ENCODE measurements around the gene PIP5KL1.

The PIP5KL1 gene

DNA sequence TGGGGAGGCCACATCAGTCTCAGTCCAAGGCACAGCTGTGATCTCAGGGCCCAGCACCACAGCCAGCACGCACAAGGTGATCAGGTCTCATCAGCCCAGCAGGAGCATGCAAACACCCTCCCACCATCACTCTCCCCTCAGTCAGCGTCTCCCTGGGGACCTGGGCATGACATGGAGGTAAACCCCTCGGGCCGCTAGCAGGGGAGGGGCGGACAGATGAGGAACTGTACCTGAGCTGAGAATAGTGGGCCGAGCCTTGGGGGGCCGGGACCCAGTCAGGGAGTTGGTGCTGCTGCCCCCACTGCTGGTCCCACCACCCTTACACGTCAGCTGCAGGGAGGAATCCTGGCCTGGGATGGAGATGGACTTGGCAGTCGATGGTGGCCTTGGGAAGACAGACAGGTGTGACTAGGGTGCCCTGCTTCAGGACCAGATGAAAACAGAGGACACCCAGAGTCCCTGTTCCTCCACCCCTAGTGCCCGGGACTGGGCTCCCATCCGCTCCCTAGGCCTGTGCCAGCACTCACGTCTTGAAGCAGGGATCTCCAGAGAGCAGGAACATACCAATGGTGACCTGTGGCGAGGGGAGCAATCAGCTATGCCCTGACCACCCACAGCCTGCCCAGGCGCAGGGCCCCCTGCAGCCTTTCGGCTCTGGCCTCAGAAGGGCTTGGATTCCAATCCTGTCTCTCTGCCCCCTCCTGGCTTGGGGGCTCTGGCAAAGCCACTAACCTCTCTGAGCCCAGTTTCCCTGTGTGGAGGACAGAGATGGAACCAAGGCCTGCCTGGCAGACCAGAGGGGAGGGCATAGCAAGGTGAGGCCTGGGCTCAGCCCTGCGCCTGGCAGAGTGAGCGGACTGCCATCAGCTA lies 17.5 kb upstream of the PIP5KL1 start:
- DNase-seq: no peak

DNA sequence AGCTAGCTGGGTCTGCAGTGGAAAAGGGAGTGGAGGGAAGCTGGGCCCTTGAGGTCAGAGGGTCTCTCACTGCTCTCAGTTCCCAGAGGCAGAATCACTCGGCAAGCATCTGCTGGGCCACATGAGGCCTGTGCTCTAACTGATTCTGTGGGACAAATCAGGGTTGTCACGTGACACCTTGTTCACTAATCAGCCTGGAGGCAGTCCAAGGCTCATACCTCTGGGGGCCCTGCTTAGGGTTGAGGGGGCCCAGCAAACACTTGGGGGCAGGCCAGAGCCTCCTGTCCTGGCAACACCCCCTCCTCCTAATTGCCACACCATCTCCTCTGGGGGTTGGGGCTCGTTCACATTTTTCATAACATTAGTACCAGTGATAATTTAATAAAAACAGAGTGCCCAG lies 16.2 kb upstream of the PIP5KL1 start:
- no peak for DNase-seq

DNA sequence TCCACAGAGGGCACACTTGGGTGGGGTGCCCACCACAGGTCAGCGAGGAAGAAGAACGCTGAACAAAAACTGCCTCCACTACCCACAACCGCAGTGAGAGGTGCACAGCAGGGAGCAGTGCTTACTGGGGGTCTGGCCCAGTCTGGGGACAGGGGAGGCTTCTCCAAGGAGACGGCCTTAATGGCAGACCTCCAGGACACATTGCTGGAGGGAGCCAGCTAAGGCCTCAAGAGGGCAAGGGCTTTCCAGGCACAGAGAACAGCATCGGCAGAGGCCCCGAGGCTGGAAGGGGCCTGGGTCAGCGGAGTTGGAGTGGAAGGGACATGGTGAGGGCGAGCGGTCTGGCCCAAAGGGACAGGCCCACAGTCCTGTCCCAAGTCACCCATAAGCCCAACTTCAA lies 15.4 kb upstream of the PIP5KL1 start:
- no peak for DNase-seq

DNA sequence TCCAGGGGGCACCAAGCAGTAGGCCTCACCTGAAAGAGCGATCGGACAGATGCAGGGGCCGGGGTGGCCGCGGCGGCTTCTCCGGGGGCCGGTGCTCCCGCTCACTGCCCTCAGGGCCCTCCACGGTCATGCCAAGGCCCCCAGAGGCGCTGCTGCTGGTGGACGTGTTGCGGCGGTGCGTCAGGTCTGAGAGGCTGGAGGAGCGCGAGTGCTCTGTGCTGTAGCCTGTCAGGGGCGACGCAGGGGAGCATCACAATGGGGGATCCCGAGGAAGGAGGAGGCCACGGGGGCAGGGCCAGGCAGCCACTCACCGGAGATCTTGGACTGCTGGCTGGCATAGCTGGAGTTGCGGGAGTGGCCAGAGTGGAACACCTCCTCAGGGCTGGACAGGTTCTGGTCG lies 14.8 kb upstream of the PIP5KL1 start:
- no peak for DNase-seq

DNA sequence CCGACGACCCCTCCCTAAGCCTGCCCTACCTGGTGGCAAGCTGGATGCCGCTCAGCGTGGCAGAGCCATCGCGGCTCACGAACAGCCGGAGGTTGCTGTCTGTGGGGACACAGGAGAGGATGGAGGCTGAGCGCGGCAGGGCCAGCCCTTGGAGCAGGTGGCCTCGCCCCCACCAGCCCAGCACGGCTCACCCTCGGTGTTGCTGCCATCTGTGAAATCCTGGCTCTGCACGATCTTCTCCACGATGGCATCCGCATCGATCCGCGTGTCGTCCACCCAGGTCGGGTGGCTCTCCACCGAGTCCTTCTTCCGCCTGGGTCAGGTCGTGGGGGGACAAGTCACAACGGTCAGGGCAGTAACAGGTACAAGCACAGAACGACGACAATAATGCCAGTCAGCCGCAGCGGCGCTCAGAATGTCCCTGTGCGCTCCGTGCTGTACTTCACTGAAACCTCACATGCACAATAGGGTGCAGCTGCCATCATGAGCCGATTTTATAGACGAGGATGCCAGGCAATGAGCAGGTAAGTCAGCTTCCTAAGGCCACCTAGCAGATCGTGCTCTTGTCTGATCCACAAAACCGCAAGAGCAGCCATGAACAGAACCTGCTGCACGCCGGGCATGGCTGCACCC lies 14.1 kb upstream of the PIP5KL1 start:
- no peak for DNase-seq

DNA sequence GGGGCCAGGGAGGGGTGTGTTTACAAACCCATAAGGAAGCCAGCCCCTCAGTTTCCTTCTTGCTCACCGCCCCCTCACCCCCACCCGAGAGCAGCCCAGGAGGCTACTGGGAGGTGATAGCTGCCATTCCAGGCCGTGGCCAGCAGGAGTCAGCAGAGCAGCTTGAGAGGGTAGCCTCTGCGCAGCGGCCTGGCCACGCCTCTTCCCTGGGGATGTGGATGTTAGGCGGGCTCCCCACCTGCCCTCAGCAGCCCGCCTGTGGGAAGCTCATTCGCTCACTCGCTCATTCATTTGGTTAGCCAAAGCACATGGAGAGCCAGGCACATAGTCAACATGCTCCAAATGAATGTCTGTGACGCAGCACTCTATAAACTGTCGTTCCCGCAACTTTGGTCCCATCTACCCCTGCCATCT lies 13.2 kb upstream of the PIP5KL1 start:
- peak; percentile 74 to 80 for DNase-seq

DNA sequence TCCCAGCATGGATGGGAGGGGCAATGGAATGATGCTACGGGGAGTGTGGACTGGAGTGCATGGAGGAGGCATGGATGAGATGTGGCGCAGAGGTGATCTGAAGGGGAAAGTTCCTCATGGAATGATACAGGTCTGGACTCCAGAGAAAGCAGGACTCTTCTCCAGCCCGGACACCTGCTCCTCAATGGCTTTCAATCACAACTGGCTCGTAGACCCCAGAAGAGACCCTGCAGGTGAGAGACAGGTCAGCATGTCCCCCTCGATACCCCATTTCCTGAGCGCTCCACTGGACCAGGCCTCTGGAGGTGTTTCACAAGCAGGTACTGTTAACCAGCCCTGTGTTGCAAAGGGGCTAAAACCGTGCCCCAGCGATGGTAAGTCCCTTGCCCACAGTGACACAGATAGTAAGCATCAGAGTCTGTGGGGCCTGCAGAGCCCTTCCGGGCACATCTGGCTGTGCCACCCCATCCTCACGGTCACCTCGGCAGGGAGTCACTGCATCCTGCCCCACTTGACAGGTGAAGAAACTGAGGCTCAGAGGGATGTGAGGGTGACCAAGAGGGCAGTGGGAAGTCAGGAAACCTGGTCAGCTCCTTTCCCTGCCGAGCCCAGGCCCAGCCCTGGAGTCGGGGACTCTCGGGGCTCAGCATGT lies 12.6 kb upstream of the PIP5KL1 start:
- DNase-seq: no peak

DNA sequence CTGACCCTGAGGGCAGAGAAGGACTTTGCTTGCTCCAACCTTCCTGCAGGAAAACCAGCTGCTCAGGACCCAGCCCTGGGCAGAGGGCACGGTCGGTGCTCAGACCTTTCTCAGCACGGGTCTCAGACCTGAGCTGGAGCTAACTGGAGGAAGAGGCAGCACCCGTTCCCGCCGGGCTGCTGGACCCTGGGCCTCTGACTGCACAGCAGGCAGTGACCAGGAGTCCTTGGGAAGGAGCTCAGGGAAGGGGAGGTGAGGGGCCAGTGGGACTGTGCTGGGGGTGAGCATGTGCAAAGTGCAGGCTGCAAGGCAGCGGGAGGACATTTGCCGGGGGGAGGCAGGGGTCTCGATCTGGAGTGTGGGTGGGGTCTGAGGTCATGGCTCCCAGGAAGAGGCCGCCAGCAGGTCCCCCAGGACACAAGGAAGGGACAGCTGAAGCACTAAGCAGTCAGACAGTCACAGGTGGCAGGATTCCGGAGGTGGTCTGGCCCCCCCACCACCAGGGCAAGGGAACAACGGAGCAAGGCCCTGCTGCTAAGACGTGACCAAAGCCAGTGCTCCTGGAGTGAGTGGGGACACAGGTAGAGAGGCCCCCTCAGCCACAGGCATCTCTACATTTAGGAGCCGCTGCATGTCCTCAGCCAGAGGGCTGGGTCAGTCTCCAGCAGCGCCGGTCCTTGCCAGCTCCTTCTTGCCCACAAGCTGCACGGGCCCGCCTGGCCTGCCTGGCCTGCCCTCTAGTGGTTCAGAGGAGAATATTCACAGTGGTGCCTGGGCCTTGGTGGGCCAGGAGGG lies 11.8 kb upstream of the PIP5KL1 start:
- peak; percentile 59 to 63 for DNase-seq

DNA sequence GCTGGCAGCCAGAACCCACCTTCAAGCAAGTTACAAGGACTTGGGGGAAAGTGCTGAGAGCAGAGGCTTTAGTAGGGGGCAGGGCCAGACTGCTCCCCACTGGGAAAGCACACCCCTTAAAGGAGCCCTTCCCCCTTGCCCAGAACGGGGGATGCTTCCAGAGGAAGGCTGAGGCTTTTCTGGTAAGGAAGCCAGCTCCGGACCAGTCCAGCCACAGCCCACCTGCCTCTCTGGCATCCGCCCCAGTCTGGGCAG lies 11.3 kb upstream of the PIP5KL1 start:
- no peak for DNase-seq

DNA sequence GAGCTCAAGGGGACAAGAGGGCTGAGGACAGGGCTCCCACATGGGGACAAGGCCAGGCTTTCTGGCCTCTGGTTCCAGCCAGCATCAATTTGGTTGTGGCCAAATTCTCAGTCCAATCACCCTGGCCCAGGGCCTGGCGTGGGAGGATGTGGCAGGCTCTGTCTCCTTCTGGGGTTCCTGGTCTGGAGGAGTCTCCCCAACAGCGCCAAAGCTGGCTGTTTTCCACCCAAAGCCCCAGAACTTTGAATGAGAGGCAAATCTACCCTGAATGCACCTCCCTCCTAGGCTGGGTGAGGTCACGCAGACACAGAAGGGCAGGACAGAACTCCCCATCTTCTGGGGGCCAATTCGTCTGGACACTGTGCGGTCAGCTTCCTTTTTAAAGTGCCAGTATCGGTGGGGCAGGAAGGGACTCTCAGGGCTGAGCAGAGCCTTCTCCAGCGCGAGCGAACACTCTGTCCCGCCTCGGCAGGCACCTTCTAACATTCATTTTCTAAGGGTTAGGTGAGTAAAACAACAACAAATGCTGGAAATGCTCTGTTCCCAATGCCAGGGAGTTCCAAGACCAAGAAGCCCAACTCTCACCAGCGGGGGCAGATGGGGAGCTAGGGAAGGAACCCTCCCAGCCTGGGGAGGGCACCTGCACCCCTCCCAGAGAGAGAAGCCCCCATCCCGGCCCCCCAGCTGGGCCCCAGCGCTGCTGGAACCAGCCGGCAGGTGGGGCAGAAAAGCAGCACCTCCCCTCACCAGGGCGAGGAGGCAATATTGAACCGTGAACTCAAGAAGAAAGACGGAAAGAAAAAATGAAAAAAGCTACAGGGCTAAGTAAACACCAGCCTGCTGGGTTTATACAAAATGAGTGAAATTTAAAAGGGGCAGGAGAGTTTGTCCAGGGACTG lies 10.7 kb upstream of the PIP5KL1 start:
- DNase-seq: no peak

DNA sequence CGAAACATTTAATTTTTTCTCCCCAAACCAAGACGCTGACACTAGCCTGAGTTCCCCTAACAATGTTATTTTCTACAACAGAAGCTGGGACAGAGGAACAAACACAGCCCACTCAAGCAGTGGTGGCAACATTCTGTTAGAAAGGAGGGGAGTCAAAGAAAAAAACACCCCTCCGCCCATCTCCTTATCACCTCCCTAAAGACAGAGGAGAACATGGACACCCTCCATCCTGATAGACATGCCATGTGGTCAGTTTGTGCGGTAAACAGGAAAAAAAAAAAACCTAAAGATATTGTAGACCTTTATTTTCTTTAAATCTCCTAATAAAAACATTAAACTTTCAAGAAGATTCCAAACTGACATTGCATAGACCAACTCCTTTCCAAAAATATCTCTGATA lies 10.0 kb upstream of the PIP5KL1 start:
- no peak for DNase-seq

DNA sequence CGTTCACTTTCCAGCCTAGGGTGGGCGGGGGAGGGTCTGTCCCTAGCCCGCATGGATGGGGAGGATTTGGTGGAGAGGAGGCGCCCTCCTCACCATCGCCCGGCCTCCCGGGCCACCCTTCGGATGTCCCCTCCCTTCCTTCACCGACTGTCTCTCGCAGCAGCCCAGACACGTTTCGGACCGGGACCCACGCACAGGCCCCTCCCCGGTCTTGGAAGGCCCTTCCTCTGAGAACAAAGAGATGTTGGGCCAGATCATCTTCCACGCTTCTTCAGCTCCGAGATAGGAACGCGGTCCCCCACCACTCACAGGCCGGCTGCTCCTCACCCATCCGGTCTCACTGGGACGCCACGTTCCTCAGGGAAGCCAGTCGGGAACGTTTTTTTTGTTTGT lies 7.7 kb upstream of the PIP5KL1 start:
- no peak for DNase-seq

DNA sequence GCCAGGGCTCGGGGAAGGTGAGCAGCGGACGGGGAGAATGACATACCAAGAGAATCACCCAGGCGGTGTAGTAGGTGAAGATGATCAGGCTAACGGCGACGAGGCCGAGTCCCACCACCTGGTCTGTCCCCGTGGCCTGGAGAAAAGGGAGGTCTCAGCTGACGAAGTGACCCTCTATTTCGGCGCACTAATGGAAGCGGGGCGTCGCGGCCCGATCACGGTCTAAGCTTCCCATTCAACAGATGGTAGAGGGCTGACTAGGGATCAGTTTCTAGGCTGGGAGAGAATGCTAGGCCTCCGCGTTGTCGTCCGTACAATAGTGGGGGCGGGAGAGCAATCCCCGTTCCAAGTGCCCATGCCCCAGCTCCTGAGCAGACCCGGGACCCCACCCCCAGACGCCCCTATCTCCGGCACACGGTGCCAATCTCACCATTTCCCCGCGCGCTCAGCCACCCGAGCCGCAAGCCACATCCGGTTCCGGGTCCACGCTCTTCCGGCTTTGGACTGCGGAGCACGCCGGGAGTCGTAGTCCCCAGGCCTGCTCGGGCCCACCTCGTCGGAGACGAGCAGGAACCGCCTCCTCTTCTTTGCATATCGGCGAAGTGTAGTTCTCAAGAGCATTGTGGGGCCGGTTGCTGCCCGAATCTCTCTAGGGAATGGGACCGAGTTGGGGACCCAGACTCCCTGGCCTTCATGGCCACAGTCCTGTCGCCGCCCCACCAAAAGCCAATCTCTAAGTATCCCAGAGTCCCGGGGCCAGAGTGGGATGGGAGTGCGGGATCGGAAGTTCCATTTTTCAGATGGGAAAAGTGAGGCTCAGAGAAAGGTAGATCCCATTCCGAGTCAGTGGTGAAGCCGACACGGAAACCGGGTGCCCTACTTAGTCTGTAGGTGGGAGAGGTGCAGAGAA lies 7.1 kb upstream of the PIP5KL1 start, which contains the start of gene DPM2:
TSS of gene DPM2 (minus strand) at position 467 of the 910 bp plus-strand sequence. CDS start at position 433, 34 bp downstream.
- peak; percentile 86 to 88 for DNase-seq

DNA sequence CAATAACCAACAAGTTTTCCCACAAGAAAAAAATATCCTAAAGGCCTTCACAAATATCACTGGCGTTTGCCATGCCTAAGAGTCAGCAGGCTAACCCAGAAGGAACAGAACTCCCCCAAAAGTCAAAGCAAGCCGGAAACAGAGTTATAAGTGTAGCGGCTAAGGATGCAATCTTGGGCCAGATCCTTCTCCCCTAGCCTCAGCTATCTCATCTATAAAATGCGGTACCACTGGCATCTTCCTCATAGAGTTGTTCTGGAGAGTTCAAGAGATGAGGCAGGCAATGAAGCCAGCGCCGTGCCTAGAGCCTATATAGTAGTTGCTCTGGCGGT lies 6.4 kb upstream of the PIP5KL1 start:
- no peak for DNase-seq

DNA sequence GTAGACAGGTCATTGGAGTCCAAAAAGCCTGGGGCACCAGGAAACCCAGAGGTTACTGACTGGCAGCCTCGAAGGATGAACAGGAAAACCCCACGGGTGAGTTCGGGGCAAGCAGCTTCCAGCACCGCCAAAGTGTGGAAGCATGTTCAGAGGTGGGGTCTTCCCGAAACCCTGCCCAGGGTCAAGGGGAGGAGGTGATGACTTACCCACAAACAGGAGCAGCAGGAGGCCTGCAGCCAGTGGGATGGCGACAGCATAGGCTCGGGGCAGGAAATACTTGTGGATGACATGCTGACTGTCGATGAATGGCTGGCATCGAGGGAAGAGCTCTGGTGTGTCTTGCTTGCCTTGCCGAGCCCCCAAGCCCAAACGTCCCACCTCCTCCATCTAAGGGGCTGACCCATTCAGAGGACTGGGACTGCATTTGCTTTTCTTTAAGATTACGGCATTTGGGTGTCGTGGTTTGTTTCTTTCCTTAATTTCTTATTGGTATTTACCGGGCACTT lies 5.8 kb upstream of the PIP5KL1 start:
- no peak for DNase-seq

DNA sequence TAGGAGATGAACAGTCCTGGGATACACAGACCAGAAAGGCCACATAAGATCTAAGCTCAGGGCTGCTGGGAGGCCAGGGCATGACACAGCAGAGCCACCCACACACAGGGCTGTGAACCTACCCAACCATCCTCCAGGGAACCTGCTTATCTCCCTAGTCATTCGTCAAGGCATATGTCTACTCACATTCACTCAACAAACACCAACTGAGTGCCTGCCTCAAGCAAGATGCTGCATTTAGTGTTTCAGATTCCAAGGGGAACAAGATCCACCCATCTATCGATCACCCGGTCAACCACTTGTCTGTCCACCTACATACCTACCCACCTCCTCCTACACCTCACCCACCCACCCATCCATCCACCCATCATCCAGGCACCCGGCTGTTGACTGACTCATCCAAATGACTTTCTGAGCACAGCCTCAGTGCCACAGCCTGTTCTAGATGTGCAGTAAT lies 5.2 kb upstream of the PIP5KL1 start:
- DNase-seq: no peak

DNA sequence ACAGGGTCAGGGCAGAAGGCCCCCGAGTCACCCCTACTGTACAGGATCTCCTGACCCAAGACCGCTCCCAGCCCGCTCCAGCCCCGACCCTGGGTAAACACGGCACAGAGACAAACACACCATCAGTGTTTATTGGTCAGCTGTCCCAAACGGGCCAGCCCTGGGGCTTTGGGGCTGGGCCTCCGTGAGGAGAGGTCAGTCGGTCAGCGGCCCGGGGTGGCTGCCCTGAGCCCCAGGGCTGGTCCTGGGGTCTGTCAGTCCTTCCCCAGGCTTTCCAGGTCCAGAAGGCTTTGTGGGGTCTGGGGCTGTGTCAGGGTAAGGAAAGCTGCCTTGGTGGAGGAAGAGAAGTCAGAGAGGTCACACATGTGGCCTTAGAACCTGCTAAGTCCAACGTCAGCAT lies 4.4 kb upstream of the PIP5KL1 start:
- DNase-seq: no peak

DNA sequence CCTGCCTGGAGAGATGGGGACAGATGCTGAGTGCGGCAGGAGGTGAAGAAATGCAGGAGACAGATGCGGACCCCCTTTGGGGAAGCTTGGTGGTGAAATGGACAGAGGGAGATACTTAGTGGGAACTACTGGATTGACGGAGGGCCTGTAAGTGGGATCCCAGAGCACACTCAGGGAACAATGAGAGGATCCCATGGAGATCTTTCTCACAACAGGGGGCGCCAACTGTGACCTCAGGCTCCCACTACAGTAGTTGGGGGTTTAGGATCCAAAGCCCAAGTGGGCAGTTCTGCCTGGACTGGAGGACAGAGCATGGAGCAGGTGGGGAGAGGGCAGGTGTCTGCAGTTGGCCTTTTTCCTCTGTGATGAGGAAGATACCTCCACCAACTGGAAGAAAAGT lies 3.7 kb upstream of the PIP5KL1 start:
- DNase-seq: no peak

DNA sequence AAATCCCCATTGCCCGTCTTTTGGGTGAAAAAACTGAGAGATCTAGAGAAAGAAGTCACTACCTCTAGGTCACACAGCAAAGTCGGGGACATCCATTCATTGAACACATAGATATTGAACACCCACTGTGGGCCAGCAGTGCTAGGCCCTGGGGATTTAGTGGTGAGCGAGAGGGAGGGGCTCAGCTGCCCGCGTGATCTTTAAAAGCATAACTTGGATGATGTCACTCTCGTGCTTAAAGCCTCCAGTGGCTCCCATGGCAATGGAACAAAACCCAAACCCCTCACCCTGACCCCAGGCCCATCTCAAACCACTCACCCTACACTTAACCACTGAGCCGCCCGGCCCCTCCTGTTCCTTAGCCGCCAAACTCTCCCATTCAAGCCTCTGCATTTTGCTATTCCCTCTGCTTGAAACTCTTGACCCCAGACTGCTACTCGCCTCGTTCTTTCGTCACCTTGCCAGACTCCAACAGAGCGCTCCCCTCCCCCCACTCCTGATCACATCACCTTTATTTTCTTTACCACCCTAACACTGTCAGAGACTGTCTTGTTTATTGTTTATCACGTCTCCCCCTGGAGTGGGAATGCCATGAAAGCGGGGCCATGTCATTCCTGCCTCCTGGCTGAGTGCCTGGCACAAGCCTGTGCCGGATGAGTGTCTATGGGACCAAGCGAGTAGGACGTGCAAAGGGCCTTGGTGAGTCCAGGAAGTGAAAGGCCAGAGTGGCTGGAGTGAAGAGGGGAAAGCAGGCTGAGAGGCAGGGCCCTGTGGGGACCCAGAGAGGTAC lies 710 bp upstream of the PIP5KL1 start:
- DNase-seq: peak; percentile 34 to 36

DNA sequence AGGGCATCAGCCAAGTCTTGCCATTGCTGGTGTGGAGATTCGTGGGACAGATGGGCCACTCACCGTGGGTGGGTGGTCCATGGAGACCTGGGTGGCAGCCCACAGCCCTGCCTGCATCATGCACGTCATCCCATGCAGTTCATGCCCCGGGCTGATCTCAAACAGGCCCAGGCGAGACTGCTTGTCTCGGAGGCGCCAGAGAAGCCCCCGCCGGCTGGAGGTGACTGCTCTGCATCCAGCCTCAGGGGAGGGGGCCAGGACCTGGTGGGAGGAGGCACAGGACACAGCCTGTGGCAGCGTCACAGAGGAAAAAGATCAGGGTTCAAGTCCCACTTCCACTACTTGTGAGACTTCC lies 975 bp downstream of the PIP5KL1 start:
- DNase-seq: no peak
